ENCODE data around the gene REEP2.
"Not testable (repeated sequence)": the region's sequence is repeated elsewhere in the genome, so short reads cannot be mapped to it uniquely, and the experiment has no call there.

DNA sequence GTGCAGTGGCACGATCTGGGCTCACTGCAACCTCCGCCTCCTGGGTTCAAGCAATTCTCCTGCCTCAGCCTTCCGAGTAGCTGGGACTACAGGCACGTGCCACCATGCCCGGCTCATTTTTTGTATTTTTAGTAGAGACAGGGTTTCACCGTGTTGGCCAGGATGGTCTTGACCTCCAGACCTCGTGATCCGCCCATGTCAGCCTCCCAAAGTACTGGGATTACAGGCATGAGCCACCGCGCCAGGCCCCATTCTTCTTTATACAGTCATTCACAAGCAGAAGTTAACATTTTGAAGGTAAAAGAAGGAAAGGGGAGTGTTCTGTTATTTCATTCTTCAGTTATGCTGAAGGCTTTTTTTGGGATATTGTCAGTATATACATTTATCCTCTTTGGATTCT lies 48.9 kb upstream of the REEP2 start:
- not testable (repeated sequence) for TF ChIP-seq YY1 (IDR thresholded peaks at IDR 0.05; ENCODE audit: insufficient read depth, insufficient read length); ZNF274 (IDR thresholded peaks at IDR 0.05; ENCODE audit: low read depth, low read length)

Measured in NT2/D1 (cell line).